GM23338 (cell line): ENCODE measurements around the gene CEP250.

Experiments used
- CTCF ChIP-seq, 2 experiments: fragments of 200-600 bp in 1 of 2; sonication (generic) in 1 of 2; conservative IDR thresholded peaks; 2 replicates each; pipeline versions ENCODE4 v1.5.1 to v1.6.1; 2016 to 2017; ENCODE audit warnings: antibody characterized with exemption in 2 of 2, low read depth in 2 of 2, mild to moderate bottlenecking in 2 of 2, moderate library complexity in 1 of 2
- EZH2 ChIP-seq: fragments of 200-600 bp; sonication (generic); IDR thresholded peaks from one replicate; pipeline ENCODE4 v1.8.0; 2017; ENCODE audit warnings: antibody characterized with exemption, mild to moderate bottlenecking, low read depth; ENCODE audit not compliant: unreplicated experiment
- EZH2phosphoT487 ChIP-seq: fragments of 200-600 bp; sonication (generic); IDR thresholded peaks from one replicate; pipeline ENCODE4 v1.8.1; 2018; ENCODE audit warnings: antibody characterized with exemption; ENCODE audit not compliant: unreplicated experiment
- JUNB ChIP-seq: IDR thresholded peaks from one replicate; pipeline ENCODE4 v1.6.1; 2016; ENCODE audit warnings: antibody characterized with exemption; ENCODE audit not compliant: unreplicated experiment
- POLR2AphosphoS5 ChIP-seq: IDR thresholded peaks from 2 replicates; pipeline ENCODE4 v1.6.1; 2016; ENCODE audit warnings: antibody characterized with exemption, low read depth
- REST ChIP-seq: IDR thresholded peaks from one replicate; pipeline ENCODE4 v1.6.1; 2018; ENCODE audit warnings: antibody characterized with exemption; ENCODE audit not compliant: unreplicated experiment

- TF ChIP-seq CTCF (conservative IDR thresholded peaks at IDR 0.05; ENCODE audit: low read depth in 2 of 2) (0 out of 4 replicates have a peak, but pooled peaks of 1 of the 2 experiments have one; percentile 5), EZH2phosphoT487 (no peak), JUNB (no peak), EZH2 (no peak), REST (no peak), POLR2AphosphoS5 (no peak)
Observed at GRCh38 chr20:35561671-35562070, 106.3 kb downstream of the CEP250 start.
